ENCODE measurements around the gene NSD2. TPM values are rescaled to one million over a fixed set of nuclear protein-coding genes. Genes with fewer than 3 reads are reported as not detected.
"Not testable (repeated sequence)": the region's sequence is repeated elsewhere in the genome, so short reads cannot be mapped to it uniquely, and the experiment has no call there.

NSD2 gene
- total RNA-seq, 1 donor from 2014 or later, result 42.7 TPM

GRCh38 chr4:1899149-1900086 is 28.2 kb downstream of the NSD2 start:
- peak; percentile 91 for ATAC-seq

- ATAC-seq, result no peak
Measured at GRCh38 chr4:1900087-1900433, 28.9 kb downstream of the NSD2 start.

DNA sequence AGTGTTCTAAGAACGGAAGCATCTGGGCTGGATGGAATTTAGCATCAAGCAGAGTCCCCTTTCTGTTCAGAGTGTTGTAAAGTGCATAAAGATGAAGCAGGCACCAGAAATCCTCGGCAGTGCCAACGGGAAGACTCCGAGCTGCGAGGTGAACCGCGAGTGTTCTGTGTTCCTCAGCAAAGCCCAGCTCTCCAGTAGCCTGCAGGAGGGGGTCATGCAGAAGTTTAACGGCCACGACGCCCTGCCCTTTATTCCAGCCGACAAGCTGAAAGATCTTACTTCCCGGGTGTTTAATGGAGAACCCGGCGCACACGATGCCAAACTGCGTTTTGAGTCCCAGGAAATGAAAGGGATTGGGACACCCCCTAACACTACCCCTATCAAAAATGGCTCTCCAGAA is 29.4 kb downstream of the NSD2 start:
- no peak for ATAC-seq

DNA sequence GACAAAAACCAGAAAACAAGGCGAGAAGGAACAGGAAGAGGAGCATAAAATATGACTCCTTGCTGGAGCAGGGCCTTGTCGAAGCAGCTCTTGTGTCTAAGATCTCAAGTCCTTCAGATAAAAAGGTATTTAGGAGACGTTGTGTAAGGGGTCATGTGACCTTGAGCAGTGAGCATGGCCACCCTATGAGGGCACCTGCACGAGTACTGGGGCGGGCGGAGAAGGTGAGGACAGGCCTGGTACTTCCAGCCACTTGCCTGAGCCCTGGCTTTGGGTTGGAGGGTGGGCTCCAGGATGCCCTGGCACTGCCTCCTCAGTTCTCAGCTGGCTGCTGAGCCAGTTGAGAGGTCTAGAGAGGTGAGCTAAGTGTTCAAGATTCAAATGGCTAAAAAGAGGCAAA is 29.9 kb downstream of the NSD2 start:
- no peak for ATAC-seq

DNA sequence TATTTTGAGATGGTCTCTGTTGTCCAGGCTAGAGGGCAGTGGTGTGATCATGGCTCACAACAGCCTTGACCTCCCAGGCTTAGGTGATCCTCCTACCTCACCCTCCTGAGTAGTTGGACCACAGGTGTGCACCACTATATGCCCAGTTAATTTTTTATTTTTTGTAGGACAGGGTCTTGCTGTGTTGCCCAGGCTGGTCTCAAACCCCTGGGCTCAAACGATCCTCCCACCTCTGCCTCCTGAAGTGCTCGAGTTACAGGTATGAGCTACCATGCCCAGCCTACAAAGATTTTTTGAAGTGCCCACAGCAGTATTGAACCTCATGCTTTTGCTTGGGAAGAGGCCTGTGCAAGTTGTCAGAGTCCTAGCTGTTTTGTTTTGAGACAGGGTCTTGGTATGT is 31.1 kb downstream of the NSD2 start:
- ATAC-seq, result no peak

DNA sequence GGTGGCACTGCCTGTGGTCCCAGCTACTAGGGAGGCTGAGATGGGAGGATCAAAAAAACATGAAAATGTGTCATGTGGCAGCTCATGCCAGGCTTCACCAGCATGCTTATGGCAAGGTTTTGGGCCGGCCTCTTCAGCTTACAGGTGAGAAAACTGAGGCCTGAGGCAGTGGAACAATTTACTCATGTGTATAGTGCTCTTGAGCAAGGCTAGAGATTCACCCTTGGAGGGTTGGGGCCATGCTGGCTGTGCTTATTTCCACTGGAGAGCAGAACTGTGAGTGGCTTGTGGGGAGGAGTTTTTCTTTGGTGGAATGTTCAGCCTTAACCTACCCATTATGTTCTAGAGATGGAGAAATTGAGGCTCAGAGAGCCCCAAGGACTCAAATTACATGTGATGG is 31.8 kb downstream of the NSD2 start:
- no peak for ATAC-seq

- ATAC-seq, result no peak
Measured at GRCh38 chr4:1904042-1904441, 32.8 kb downstream of the NSD2 start.

DNA sequence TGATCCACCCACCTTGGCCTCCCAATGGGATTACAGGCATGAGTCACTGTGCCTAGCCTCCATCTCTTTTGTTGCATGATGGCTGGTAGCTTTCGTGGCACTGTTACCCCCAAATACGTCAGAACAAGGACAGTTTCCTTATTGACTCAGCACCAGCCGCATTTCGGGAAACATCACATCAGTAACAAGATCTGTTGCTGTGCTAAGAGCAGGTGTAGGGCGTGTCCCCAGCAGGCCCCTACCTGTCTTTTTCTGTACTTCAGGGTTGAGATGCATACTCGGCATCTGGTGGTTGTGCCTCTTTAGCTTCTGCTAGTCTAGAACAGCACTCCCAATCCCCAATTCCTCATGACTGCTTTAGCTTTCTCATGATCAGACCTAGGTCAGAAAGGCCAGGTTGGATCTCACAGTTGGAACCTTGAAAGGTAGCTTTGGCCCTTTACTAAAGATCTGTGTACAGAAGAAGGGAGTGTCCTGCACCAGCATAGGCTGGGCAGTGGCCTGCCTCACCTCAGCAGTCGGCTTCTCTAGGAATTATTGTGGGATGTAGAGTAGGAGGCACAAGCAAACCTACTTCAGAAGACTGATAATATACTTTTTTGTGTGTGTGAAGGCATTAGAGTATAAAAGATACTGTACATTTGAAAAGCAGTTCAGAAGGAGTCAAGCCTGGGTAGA is 36.8 kb downstream of the NSD2 start:
- peak; percentile 97 for ATAC-seq

DNA sequence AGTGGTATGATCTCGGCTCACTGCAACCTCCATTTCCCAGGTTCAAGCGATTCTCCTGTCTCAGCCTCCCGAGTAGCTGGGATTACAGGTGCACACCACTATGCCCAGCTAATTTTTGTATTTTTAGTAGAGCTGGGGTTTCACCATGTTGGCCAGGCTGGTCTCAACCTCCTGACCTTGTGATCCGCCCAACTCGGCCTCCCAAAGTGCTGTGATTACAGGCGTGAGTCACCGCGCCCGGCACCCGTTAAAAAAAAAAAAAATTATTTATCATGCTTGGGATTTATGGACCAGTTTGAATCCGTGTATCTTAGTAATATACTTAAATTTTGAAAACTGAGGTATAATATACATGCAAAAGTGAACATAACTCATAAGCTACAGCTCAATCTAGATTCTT is 38.5 kb downstream of the NSD2 start:
- not testable (repeated sequence) for ATAC-seq

- ATAC-seq, result peak; percentile 19
Measured at GRCh38 chr4:1910643-1911042, 39.5 kb downstream of the NSD2 start.

GRCh38 chr4:1911316-1911715 is 40.1 kb downstream of the NSD2 start:
- not testable (repeated sequence) for ATAC-seq

GRCh38 chr4:1922821-1923220 is 51.6 kb downstream of the NSD2 start:
- ATAC-seq, result no peak

DNA sequence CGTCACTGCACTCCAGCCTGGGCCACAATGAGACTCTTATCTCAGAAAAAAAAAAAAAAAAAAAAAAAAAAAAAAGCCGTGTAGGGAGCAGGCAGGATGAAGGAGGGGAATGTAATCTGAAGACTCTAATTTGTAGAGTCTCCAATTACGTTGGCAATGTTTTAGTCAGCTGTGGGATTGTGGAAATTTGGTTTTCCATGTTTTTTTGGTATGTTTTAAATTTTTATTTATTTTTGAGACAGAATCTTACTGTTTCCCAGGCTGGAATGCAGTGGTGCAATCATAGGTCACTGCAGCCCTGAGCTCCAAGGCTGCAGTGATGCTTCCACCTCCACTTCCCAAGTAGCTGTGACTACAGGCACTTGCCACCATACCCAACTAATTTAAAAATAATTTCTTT is 56.5 kb downstream of the NSD2 start:
- ATAC-seq, result no peak

DNA sequence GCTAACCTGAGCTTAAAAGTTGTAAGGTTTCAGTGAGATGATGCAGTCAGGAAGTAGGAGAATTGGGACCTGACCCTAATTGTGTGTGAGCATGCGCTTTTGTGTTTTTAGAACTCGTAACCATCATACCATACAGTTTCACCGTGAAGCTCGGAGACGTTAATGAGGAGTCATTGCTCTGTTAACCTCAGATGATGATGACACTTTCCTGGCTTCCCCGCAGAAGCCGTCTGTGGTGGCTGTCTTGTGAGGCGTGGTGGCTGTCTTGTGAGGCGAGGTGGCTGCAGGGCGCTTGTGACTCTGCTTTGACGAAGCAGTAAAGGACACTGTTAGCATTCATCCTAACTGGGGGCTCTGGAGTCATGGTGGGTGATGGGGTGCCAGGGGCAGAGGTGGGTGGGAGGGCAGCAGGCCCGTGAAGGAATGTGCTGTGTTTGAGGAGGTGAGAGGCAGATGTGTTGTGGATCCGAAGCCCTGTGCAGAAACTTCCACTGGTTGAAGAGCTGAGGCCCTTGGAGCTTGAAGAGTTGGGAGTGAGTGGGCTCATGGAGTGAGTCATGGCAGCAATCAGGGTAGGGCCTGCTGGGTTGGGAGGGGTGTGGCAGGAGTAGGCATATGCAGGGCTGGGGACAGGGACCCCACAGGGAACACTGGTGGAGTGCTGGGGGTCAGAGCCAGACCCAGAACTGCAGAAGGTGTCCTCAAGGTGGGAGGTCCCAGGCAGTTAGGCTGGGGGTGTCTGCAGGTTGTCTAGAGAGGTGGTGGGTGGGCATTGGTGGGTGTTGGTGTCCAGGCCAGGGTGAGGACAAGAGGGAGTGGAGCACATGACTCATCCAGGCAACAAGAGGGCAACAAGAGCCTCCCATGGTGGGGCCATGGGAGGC is 57.4 kb downstream of the NSD2 start:
- ATAC-seq, result peak; percentile 47

DNA sequence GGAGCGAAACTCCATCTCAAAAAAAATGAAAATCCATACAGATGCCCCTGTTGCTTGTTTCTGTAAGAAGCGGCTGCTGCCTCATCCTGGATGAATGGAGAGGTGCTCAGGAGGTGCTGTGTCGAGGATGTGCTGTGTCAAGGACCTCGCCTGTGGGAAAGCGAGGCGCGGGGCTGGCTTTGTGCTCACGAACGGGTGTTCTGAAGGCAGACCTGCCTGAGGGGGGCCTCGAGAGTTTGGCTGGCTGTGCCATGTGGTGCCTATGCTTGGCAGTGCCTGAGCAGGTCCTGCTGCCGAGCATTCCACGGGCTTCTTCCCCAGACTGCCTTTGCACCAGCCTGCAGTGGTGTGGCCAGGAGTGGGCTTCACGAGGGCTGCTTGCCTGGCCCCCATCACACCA is 61.5 kb downstream of the NSD2 start:
- no peak for ATAC-seq

DNA sequence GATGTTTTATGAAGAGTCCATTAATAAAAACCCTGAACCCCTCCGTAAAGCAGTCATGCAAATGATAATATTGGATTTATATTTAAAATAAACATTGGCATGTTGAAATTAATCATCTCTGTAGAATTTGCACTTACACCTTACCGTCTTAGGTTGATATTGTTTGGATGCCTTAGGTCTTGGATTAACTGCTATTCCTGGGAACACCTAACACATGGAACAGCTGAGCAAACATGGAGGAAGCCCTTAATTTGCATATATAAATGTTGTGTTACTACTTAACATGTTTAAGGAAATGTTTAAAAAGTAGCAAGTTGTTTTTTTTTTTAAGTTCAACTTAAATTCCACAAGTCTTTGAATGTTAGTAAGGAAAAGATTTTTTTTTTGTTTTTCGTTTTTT is 62.5 kb downstream of the NSD2 start:
- no peak for ATAC-seq

DNA sequence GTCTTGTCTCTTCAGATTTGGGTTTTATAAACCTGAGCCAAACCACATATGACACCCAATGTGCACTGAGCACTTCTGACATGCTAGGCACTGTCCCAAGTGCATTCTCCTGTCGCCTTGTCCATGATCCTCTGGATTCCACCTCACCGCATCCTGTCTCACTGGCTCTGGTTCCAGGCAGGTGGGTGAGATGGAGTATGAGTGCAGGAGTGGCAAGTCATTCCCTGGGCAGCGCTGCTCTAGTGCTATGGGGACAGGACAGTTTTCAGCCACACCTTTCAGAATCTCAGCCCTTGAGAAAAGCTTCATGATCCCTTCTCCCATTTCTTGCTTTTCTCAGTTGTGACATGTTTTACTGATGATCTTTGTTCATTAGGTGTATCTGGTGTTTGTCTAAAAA is 66.4 kb downstream of the NSD2 start:
- no peak for ATAC-seq

GRCh38 chr4:1938027-1938426 is 66.8 kb downstream of the NSD2 start:
- ATAC-seq, result no peak

- ATAC-seq, result peak; percentile 92
Measured at GRCh38 chr4:1939664-1940509, 68.7 kb downstream of the NSD2 start.

DNA sequence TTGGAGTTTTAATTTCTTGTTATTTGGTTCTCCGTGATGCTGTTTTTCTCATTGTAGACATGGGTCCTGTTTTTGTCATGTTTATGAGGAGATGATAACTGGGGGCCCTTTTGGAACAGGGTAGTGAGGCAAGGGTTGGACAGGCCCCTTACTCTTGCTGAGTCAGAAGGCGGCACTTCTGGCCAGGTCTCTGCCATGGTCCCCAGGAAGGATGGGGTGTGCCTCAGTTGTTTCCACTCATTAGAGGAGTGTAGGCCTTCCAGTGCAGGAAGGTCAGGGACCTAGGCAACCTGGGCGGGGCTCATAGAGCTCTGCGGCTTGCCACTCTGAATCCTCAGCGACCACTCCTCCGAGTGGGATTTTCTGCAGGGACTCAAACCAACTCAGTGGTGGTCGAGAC is 69.4 kb downstream of the NSD2 start:
- peak; percentile 22 for ATAC-seq

- ATAC-seq, result no peak
Measured at GRCh38 chr4:1943928-1944327, 72.7 kb downstream of the NSD2 start.
